Measurements from ENCODE around the gene MAG. TPM values are rescaled to one million over a fixed set of nuclear protein-coding genes. Genes with fewer than 3 reads are reported as not detected.

MAG gene
- total RNA-seq, 3 donors from 2014 or later, result 4.2 TPM; not detected in 2

DNA sequence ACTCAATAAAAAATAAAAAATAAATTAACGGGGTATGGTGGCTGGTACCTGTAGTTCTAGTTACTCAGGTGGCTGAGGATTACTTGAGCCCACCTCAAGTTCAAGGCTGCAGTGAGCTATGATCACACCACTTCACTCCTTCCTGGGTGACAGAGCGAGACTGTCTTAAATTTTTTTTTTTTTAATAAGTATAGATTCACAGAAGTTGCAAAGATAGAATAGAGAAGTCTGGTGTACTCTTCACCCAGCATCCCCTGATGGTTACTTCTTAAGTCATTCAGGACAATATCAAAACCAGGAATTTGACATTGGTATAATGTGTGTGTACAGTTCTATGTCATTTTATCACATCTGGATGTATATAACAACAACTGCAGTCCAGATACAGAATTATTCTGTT lies 29.3 kb downstream of the MAG start:
- H3K27me3 ChIP-seq, result no peaks in the 10 kb centered on the region
- intact Hi-C loops (cut with DNase I; ENCODE audit: low total_unique reads), result no loop called here
- H3K4me3 ChIP-seq, result no peak overlapping the region
- H3K36me3 ChIP-seq, result no peaks in the 10 kb centered on the region
- TF ChIP-seq POLR2AphosphoS5 (IDR thresholded peaks at IDR 0.05) (no peak), POLR2A (IDR thresholded peaks at IDR 0.05) (no peak)
- TF ChIP-seq, protein P1, sequence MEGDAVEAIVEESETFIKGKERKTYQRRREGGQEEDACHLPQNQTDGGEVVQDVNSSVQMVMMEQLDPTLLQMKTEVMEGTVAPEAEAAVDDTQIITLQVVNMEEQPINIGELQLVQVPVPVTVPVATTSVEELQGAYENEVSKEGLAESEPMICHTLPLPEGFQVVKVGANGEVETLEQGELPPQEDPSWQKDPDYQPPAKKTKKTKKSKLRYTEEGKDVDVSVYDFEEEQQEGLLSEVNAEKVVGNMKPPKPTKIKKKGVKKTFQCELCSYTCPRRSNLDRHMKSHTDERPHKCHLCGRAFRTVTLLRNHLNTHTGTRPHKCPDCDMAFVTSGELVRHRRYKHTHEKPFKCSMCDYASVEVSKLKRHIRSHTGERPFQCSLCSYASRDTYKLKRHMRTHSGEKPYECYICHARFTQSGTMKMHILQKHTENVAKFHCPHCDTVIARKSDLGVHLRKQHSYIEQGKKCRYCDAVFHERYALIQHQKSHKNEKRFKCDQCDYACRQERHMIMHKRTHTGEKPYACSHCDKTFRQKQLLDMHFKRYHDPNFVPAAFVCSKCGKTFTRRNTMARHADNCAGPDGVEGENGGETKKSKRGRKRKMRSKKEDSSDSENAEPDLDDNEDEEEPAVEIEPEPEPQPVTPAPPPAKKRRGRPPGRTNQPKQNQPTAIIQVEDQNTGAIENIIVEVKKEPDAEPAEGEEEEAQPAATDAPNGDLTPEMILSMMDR (IDR thresholded peaks at IDR 0.05), result no peak
- H3K27ac ChIP-seq, result no peak overlapping the region
- H3K4me1 ChIP-seq, result no peaks in the 10 kb centered on the region
- H3K9me3 ChIP-seq, result peaks cover 0 to 5% of the 10 kb centered on the region in 2 donors
- no peak for DNase-seq (ENCODE audit: low spot score in 2 of 2)

DNA sequence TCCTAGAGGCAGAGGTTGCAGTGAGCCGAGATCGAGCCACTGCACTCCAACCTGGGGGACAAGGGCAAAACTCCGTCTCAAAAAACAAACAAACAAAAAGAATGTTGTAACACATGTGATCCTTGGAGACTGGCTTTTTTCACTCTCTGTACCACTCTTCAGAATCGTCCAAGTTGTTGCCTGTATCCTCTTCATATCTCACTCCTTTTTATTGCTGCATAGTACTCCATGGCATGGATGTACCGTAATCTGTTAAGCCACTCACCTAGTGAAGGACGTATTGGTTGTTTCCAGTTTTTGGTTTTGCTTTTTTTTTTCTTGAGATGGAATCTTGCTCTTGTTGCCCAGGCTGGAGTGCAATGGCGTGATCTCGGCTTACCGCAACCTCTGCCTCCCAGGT lies 30.1 kb downstream of the MAG start:
- Histone ChIP-seq H3K4me1 (no peaks in the 10 kb centered on the region), H3K27me3 (no peaks in the 10 kb centered on the region), H3K9me3 (peaks cover 0 to 5% of the 10 kb centered on the region in 2 donors), H3K36me3 (no peaks in the 10 kb centered on the region), H3K4me3 (no peak overlapping the region), H3K27ac (no peak overlapping the region)
- TF ChIP-seq, protein P1 (IDR thresholded peaks at IDR 0.05), result no peak
- TF ChIP-seq POLR2AphosphoS5 (IDR thresholded peaks at IDR 0.05), result no peak
- DNase-seq (ENCODE audit: low spot score in 2 of 2), result no peak
- intact Hi-C loops (cut with DNase I; ENCODE audit: low total_unique reads), result no loop called here

DNA sequence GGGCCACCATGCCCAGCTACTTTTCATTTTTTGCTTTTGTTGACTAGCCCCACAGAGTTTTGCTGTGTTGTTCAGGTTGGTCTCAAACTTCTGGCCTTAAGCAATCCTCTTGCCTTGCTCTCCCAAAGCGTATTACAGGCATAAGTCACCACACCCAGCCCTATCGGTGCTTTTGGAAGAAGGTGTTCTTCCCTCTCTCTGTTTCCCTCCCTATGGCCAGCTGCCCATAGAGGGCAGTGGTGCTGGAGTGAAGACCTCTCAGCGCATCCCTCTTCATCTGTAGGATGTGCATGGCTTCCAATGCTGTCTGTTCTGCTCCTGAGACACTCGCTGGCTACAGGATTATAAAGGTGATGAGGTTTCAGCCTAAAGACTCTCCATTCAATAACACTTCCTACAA lies 35.7 kb downstream of the MAG start:
- H3K4me1 ChIP-seq, result no peaks in the 10 kb centered on the region
- H3K36me3 ChIP-seq, result no peaks in the 10 kb centered on the region
- intact Hi-C loops (cut with DNase I; ENCODE audit: low total_unique reads), result no loop called here

DNA sequence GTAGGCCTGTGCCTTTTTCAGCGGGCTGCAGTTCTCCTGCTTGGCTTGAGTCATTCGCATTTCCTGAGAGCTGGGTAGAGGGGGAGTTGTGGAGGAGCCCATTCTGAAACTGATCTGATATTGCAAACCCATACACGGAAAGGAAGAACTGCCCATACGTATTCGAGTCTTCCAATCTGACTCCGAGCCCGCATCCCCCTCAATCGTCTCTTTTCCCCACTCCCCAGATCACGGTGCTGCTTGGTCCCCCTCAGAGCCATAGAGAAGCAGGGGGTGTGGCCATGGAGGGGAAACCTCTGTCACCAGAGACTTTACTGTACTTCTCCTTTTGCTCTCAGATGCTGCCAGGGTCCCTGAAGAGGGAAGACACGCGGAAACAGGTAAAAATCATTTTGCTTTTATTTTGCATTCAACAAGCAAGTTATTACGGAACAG lies 36.9 kb downstream of the MAG start, which contains the start of gene CD22:
Gene CD22 (plus strand): TSS at position 337 of the 435 bp plus-strand sequence. CDS start 2,854 bp downstream, outside the sequence.
- no peak for DNase-seq (ENCODE audit: low spot score in 2 of 2)
- intact Hi-C loops (cut with DNase I; ENCODE audit: low total_unique reads), result no loop called here
- Histone ChIP-seq H3K36me3 (no peaks in the 10 kb centered on the region), H3K27ac (no peak within 1 kb of the TSS), H3K4me1 (no peaks in the 10 kb centered on the region), H3K4me3 (no peak within 1 kb of the TSS), H3K9me3 (no peaks in the 10 kb centered on the region), H3K27me3 (no peaks in the 10 kb centered on the region)
- no peak for TF ChIP-seq POLR2AphosphoS5 (IDR thresholded peaks at IDR 0.05)
- TF ChIP-seq, protein P1 (IDR thresholded peaks at IDR 0.05), result no peak
- no peak for TF ChIP-seq POLR2A (IDR thresholded peaks at IDR 0.05)

More for the DNA sequence above, 35.7 kb downstream of the MAG start:
- Histone ChIP-seq H3K4me3 (no peak overlapping the region), H3K27ac (no peak overlapping the region), H3K9me3 (no peaks in the 10 kb centered on the region), H3K27me3 (no peaks in the 10 kb centered on the region)
- TF ChIP-seq POLR2A (IDR thresholded peaks at IDR 0.05), result no peak
- no peak for TF ChIP-seq POLR2AphosphoS5 (IDR thresholded peaks at IDR 0.05)
- TF ChIP-seq, protein P1 (IDR thresholded peaks at IDR 0.05), result no peak
- no peak for DNase-seq (ENCODE audit: low spot score in 2 of 2)

DNA sequence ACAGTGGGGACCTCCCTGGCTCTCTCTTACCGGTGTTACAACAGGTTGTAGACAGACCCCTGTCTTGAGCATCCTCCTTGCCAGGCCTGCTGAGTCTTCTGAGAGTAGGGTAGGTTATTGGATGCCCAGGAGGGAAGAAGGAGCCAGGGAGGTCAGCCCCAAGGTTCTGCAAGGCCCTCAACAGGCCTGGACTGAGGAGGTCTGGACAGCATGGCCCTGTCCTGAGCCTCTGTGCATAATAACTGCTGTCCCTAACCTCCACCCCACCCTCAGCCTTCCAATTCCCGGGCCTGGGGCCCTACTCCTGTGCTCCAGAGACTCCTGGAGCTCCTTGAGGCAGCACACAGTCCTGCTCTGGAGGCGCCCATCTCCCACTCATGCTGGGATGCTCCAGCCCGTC lies 37.4 kb downstream of the MAG start:
- TF ChIP-seq, protein P1 (IDR thresholded peaks at IDR 0.05), result no peak
- no peak for TF ChIP-seq POLR2A (IDR thresholded peaks at IDR 0.05)
- no peak for TF ChIP-seq POLR2AphosphoS5 (IDR thresholded peaks at IDR 0.05)
- Histone ChIP-seq H3K4me3 (no peak overlapping the region), H3K27ac (no peak overlapping the region), H3K4me1 (no peaks in the 10 kb centered on the region), H3K9me3 (no peaks in the 10 kb centered on the region), H3K27me3 (no peaks in the 10 kb centered on the region), H3K36me3 (no peaks in the 10 kb centered on the region)
- intact Hi-C loops (cut with DNase I; ENCODE audit: low total_unique reads), result no loop called here
- no peak for DNase-seq (ENCODE audit: low spot score in 2 of 2)

All from breast epithelium (tissue), 4 donors.